Cardiac atrium fibroblast (primary cell): Measurements from ENCODE around the gene MAGEC3. TPM values are rescaled to one million over a fixed set of nuclear protein-coding genes. Genes with fewer than 3 reads are reported as not detected.

Experiments used
- total RNA-seq: library from RNA; depleted of rRNA; stranded (reverse); fragments of >200 nt; gene quantifications from 2 replicates; pipeline ENCODE4 v1.2.3, GENCODE V29; 2015

Gene MAGEC3, protein sequence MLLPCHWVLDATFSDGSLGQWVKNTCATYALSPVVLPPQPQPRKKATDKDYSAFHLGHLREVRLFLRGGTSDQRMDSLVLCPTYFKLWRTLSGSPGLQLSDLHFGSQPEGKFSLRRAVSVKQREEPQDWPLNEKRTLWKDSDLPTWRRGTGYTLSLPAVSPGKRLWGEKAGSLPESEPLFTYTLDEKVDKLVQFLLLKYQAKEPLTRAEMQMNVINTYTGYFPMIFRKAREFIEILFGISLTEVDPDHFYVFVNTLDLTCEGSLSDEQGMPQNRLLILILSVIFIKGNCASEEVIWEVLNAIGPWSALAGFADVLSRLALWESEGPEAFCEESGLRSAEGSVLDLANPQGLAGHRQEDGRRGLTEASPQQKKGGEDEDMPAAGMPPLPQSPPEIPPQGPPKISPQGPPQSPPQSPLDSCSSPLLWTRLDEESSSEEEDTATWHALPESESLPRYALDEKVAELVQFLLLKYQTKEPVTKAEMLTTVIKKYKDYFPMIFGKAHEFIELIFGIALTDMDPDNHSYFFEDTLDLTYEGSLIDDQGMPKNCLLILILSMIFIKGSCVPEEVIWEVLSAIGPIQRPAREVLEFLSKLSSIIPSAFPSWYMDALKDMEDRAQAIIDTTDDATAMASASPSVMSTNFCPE
- not detected in 2 replicates for total RNA-seq

GRCh38 chrX:141838016-141838415, at the start of gene MAGEC3:
Gene MAGEC3 (plus strand): TSS chrX:141838316. CDS start chrX:141838316, 0 bp downstream.

DNA sequence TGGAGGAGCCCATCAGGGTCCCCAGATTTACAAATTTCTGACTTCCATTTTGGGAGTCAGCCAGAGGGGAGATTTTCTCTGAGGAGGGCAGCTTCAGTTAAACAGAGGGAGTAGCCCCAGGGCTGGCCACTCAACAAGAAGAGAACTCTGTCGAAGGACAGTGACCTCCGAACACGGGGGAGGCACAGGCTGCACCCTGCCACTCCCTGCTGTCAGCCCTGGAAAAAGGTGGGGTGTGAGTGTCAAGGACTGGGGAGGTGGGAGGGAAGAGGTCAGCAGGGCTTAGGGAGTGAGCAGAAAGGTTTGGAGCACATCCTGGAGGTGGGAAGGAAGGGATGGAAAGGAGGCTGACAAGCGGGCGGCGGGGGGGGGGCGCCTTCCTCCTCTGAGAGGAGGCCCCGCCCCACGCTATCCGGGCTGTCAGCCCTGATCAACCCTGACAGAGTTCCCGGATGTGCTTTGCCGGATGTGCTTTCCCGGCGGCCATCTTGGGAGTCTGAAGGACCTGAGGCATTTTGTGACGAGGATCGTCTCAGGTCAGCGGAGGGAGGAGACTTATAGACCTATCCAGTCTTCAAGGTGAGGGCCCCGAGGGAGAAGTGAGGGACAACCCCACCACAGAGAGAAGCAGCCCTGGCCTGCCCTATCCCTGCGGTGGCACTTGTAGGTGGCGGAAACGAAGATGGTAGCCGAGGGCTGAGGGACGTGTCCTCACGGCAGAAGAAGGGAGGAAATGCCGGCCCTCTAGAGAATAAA, 65.5 kb downstream of the MAGEC3 start, which contains the start of gene MAGEC1:
MAGEC1 (plus strand) TSS at position 495 of the 756 bp plus-strand sequence. CDS start 1,179 bp downstream, outside the sequence.

Other genes starting within 250 kb of the MAGEC3 start
- not detected in 2 replicates for gene SPANXA2, start 248.6 kb upstream of the MAGEC3 start, total RNA-seq
- gene SPANXD, start 139.6 kb upstream of the MAGEC3 start, total RNA-seq = not detected in 2 replicates
- not detected in 2 replicates for gene MAGEC1, start 65.6 kb downstream of the MAGEC3 start, total RNA-seq